ENCODE measurements around the gene CCT3.

DNA sequence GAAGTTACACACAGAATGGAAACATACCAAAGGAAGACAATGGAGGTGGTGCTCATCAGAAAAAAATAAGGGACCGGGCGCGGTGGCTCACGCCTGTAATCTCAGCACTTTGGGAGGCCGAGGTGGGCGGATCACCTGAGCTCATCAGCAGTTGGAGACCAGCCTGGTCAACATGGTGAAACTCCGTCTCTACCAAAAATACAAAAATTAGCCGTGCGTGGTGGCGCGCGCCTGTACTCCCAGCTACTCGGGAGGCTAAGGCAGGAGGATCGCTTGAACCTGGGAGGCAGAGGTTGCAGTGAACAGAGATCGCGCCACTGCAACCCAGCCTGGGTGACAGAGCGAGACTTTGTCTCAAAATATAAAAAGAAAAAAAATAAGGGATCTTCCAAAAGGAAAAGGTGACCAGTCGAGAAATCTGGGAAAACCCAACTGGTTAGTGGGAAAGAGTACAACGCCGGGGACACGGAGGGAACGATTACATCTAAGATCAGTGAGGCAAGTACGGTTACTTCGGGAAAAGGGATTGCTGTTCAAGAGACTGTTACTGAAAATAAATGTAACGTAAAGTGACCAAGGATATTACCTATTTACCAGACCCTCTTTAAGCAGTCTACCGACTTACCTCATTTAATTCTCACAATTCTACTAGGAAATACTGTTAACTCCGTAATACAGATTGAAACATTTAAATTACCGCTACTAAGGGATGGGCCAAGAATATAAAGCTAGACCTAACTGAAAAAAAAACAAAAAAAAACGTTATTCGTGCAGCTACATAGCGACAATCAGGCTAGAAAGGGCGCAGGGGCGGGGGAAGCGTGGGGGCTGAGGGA is 822 bp downstream of the CCT3 start:
- TF ChIP-seq, protein P1, sequence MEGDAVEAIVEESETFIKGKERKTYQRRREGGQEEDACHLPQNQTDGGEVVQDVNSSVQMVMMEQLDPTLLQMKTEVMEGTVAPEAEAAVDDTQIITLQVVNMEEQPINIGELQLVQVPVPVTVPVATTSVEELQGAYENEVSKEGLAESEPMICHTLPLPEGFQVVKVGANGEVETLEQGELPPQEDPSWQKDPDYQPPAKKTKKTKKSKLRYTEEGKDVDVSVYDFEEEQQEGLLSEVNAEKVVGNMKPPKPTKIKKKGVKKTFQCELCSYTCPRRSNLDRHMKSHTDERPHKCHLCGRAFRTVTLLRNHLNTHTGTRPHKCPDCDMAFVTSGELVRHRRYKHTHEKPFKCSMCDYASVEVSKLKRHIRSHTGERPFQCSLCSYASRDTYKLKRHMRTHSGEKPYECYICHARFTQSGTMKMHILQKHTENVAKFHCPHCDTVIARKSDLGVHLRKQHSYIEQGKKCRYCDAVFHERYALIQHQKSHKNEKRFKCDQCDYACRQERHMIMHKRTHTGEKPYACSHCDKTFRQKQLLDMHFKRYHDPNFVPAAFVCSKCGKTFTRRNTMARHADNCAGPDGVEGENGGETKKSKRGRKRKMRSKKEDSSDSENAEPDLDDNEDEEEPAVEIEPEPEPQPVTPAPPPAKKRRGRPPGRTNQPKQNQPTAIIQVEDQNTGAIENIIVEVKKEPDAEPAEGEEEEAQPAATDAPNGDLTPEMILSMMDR (IDR thresholded peaks at IDR 0.05), result no peak
- no peak for TF ChIP-seq EZH2 (IDR thresholded peaks at IDR 0.05; ENCODE audit: borderline replicate concordance, insufficient read depth, low read depth, low read length, poor library complexity, severe bottlenecking)

Data from B cell (primary cell).